Parathyroid adenoma (tissue), 2 donors: Measurements from ENCODE around the gene JMJD7.

Source experiments
- H2AFZ ChIP-seq: fragments of 300-600 bp; sonication (generic); one replicate; pipeline ENCODE4 v1.7.0; 2017; ENCODE audit warnings: antibody characterized with exemption, mild to moderate bottlenecking
- H3K27ac ChIP-seq: fragments of 300-600 bp; sonication (generic); one replicate; pipeline ENCODE4 v1.7.0; 2017
- H3K27me3 ChIP-seq: fragments of 300-600 bp; sonication (generic); one replicate; pipeline ENCODE4 v1.7.0; 2017; ENCODE audit warnings: low read length; ENCODE audit not compliant: control insufficient read depth, insufficient read depth
- H3K36me3 ChIP-seq: fragments of 300-600 bp; sonication (generic); one replicate; pipeline ENCODE4 v1.7.0; 2017; ENCODE audit warnings: low read length; ENCODE audit not compliant: control insufficient read depth, insufficient read depth
- H3K4me1 ChIP-seq: fragments of 300-600 bp; sonication (generic); one replicate; pipeline ENCODE4 v1.7.0; 2017; ENCODE audit warnings: control low read depth
- H3K4me2 ChIP-seq: fragments of 300-600 bp; sonication (generic); one replicate; pipeline ENCODE4 v1.7.0; 2017; ENCODE audit warnings: low read length
- H3K4me3 ChIP-seq: fragments of 300-600 bp; sonication (generic); one replicate; pipeline ENCODE4 v1.7.0; 2017; ENCODE audit warnings: low read depth, low read length
- H3K79me2 ChIP-seq: fragments of 300-600 bp; sonication (generic); one replicate; pipeline ENCODE4 v1.7.0; 2017; ENCODE audit warnings: control low read depth
- H3K9ac ChIP-seq: fragments of 300-600 bp; sonication (generic); one replicate; pipeline ENCODE4 v1.7.0; 2017; ENCODE audit warnings: mild to moderate bottlenecking
- H3K9me3 ChIP-seq: fragments of 300-600 bp; sonication (generic); one replicate; pipeline ENCODE4 v1.7.0; 2017; ENCODE audit warnings: low read length; ENCODE audit not compliant: control insufficient read depth
- TF ChIP-seq, protein P1 (sequence below): fragments of 300-600 bp; sonication (generic); IDR thresholded peaks from one replicate; pipeline ENCODE4 v1.7.0; 2017; ENCODE audit warnings: antibody characterized with exemption, mild to moderate bottlenecking
- donor health status: primary hyperparathyroidism.

Gene JMJD7

GRCh38 chr15:41886741-41887140 is 58.8 kb downstream of the JMJD7 start:
- no peaks in the 10 kb centered on the region for H3K27me3 ChIP-seq
- H3K4me1 ChIP-seq = no peaks in the 10 kb centered on the region
- H3K27ac ChIP-seq = no peak overlapping the region
- no peak overlapping the region for H3K9ac ChIP-seq
- no peak overlapping the region for H3K4me3 ChIP-seq
- no peaks in the 10 kb centered on the region for H3K79me2 ChIP-seq
- TF ChIP-seq, protein P1, sequence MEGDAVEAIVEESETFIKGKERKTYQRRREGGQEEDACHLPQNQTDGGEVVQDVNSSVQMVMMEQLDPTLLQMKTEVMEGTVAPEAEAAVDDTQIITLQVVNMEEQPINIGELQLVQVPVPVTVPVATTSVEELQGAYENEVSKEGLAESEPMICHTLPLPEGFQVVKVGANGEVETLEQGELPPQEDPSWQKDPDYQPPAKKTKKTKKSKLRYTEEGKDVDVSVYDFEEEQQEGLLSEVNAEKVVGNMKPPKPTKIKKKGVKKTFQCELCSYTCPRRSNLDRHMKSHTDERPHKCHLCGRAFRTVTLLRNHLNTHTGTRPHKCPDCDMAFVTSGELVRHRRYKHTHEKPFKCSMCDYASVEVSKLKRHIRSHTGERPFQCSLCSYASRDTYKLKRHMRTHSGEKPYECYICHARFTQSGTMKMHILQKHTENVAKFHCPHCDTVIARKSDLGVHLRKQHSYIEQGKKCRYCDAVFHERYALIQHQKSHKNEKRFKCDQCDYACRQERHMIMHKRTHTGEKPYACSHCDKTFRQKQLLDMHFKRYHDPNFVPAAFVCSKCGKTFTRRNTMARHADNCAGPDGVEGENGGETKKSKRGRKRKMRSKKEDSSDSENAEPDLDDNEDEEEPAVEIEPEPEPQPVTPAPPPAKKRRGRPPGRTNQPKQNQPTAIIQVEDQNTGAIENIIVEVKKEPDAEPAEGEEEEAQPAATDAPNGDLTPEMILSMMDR = no peak
- H3K4me2 ChIP-seq = no peak overlapping the region
- H3K36me3 ChIP-seq = no peaks in the 10 kb centered on the region
- no peaks in the 10 kb centered on the region for H3K9me3 ChIP-seq
- H2AFZ ChIP-seq = no peak overlapping the region

- H2AFZ ChIP-seq = no peak overlapping the region
- no peaks in the 10 kb centered on the region for H3K27me3 ChIP-seq
- no peaks in the 10 kb centered on the region for H3K4me1 ChIP-seq
- no peak overlapping the region for H3K4me2 ChIP-seq
- no peak overlapping the region for H3K27ac ChIP-seq
- TF ChIP-seq, protein P1 = no peak
- H3K4me3 ChIP-seq = no peak overlapping the region
- H3K79me2 ChIP-seq = no peaks in the 10 kb centered on the region
- no peaks in the 10 kb centered on the region for H3K36me3 ChIP-seq
- no peaks in the 10 kb centered on the region for H3K9me3 ChIP-seq
- no peak overlapping the region for H3K9ac ChIP-seq
These were observed 59.3 kb downstream of the JMJD7 start for GRCh38 chr15:41887161-41887560.
